ENCODE results near the gene MCTP2.
"Not testable (repeated sequence)": the region's sequence is repeated elsewhere in the genome, so short reads cannot be mapped to it uniquely, and the experiment has no call there.

The MCTP2 gene

GRCh38 chr15:94457661-94458060, 226.3 kb downstream of the MCTP2 start:
- DNase-seq, result no peak

- no peak for DNase-seq
Observed at GRCh38 chr15:94460624-94461023, 229.3 kb downstream of the MCTP2 start.

DNA sequence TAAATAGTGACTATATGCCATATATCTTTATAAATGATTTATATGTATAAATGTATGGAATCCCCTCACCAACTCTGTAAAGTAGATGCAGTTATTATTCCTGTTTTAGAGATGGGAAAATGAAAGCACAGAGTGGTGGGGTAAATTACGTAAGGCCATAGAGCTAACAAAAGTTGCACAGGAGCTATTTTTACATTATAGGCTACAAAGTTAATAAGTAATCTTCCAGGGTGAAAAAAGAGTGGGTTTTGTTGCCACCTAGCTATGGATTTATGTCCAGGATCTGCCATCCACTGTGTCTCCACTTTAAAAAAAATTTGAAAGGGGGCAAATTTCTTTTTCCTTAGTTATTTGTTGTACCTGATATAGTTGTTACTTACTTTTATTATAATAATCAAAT, 235.7 kb downstream of the MCTP2 start:
- no peak for DNase-seq

- no peak for DNase-seq
Observed at GRCh38 chr15:94470492-94470891, 239.1 kb downstream of the MCTP2 start.

GRCh38 chr15:94476686-94477085, 245.3 kb downstream of the MCTP2 start:
- DNase-seq, result no peak

DNA sequence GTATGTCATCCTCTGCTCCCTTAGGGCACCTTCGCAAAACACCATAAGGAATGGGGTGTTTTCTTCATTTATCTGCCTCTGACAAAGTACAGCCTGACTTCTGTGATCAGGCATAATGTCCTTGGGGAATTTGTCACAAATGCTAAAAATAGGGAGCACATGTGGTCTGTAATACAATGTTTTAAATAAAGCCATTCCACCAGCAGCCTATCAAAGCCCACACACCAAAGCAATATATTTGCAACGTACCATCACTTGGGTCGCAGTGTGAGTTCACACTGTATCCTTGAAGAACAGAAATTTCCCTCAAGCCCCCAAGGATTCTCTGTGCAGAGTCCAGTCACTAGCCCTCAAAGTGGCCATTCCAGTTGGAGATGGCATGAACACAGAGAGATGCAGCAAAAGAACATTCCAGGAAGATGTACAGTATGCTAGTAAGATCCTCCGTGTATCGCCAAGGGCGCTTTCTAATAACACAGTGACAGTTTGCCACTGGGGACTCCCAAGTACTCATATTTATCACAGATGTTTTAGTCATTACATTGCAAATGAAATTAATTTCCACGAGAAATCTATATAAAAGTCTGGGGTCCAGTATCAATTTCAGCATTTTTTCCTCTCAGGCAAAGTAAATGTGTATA, 246.7 kb downstream of the MCTP2 start:
- DNase-seq, result no peak

DNA sequence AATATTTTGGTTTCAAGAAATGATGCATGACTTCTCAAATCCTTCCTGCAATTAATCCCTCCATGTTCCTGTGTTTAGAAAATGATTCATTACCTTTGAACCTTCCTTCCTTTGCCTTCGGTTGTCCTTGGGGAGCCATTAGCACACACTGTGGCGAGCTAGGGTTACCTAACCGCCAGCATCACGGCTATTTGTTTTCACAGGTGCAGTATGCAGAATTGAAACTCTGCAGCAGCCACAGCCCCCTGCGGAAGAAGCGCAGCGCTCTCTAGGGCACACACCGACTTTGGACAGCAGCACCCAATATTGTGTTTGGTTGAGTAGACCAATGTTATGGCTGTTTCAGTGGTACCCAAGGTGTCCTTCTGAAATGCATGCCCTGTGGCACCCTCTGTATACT, 247.4 kb downstream of the MCTP2 start:
- no peak for DNase-seq

- DNase-seq, result no peak
Observed at GRCh38 chr15:94480289-94480834, 249.0 kb downstream of the MCTP2 start.

DNA sequence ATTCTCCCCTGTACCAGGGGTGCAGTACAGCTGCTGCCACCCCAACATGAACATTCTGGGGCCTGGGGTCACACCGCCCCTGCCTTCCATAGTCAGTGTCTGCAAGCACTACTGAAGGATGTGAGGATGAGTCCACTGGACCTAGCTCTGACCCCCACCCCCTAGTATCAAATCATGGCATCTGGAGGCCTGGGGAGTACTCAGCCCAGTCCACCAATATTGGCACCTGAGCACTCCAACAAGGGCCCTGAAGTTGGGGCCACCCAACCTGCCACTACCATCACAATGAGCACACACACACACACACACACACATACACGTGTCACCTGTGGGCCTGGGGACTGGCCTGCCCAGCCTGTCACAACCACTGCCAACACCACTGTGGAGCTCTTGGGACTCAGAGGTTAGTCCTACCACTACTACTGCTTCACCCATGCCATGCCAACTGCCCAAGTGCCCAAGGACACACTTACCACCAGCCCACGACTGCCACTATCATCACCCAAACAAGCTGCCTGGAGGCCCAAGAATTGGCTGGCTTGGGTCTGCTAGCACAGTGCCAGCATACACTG, 253.9 kb downstream of the MCTP2 start:
- DNase-seq, result no peak

GRCh38 chr15:94487635-94488034, 256.3 kb downstream of the MCTP2 start:
- DNase-seq, result no peak

GRCh38 chr15:94493176-94493575, 261.8 kb downstream of the MCTP2 start:
- DNase-seq, result no peak

GRCh38 chr15:94493586-94493985, 262.2 kb downstream of the MCTP2 start:
- not testable (repeated sequence) for DNase-seq

- DNase-seq, result no peak
Observed at GRCh38 chr15:94494732-94495131, 263.4 kb downstream of the MCTP2 start.

- no peak for DNase-seq
Observed at GRCh38 chr15:94503293-94503692, 271.9 kb downstream of the MCTP2 start.

DNA sequence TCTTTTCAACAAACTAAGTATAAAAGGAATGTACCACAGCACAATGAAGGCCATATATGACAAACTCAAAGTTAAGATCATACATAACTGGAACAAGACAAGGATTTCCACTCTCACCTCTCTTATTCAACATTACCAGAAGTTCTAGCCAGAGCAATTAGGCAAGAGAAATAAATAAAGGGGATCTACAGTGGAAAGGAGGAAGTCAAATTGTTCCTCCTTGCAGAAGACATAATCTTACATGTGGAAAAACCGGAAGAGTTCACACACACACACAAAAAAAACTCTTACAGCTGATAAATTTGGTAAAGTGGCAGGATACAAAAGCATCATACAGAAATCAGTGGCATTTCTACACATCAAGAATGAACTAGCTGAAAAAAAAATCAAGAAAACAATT, 277.9 kb downstream of the MCTP2 start:
- no peak for DNase-seq

GRCh38 chr15:94522125-94522524, 290.8 kb downstream of the MCTP2 start:
- DNase-seq, result no peak

GRCh38 chr15:94523873-94524272, 292.5 kb downstream of the MCTP2 start:
- DNase-seq, result no peak

- DNase-seq, result no peak
Observed at GRCh38 chr15:94524565-94524964, 293.2 kb downstream of the MCTP2 start.

DNA sequence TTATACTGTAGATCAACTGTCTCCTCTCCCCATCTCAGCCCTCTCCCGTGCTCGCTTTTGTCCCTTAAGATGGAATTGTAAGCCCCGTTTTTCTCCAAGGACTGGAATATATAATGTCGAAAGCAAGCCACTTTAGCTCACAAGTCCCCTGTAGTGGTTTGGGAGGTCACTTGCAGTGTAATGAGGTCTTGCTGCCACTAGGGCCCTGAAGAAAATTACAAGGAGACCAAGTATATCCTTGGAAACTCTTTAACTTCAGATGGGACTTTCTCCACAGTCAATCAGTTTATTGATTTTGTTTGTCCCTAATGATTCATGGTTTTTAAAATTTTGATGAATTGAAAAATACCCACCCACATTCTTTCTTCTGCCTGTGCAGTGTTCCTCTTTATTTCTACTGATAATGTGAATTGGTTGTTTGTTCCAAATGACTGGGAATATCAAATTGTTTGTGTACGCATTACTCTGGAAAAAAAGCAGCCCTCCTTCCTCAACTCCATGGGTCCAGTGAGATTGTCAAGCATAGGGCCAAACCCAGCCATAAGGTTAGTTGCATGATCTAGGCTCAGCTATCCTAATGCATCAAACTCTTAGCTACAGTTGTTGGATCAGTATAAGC, 294.8 kb downstream of the MCTP2 start:
- DNase-seq, result no peak

GRCh38 chr15:94532226-94532625, 300.9 kb downstream of the MCTP2 start:
- DNase-seq, result no peak

Measured in activated CD4-positive, alpha-beta T cell treated with anti-CD3 and anti-CD28 coated beads, Interleukin-2, amount 50 U/mL, for 48 hours (primary cell).